WTC11 (cell line): ENCODE data around the gene CEP250. TPM values are rescaled to one million over a fixed set of nuclear protein-coding genes. Genes with fewer than 3 reads are reported as not detected.

Experiments
- ATAC-seq: fragments of 200-7000 bp; cut with Tn5 transposase; 2 replicates; pipeline ENCODE4 v1.10.0; 2021; ENCODE audit warnings: mild to moderate bottlenecking, moderate library complexity
- CTCF ChIA-PET: fragments of 300-600 bp; sonication (Branson Sonifier 250); formaldehyde crosslinking; loops from one replicate; lab custom pipeline; 2021; ENCODE audit warnings: antibody characterized with exemption; lab: Charles Lee
- POLR2A ChIA-PET: fragments of 350-600 bp; sonication (Branson Sonifier 250); formaldehyde crosslinking; loops from one replicate; lab custom pipeline; 2021; ENCODE audit warnings: antibody characterized with exemption; lab: Charles Lee
- DNase-seq: peaks from one replicate; pipeline ENCODE4 v3.0.0; 2021; ENCODE audit warnings: low spot score
- H3K27ac Mint-ChIP-seq: 2 replicates; pipeline ENCODE4 v1.8.0; 2021; ENCODE audit warnings: mixed read lengths
- H3K27me3 Mint-ChIP-seq: 2 replicates; pipeline ENCODE4 v1.8.0; 2021; ENCODE audit warnings: low read depth, mild to moderate bottlenecking, moderate library complexity, mixed read lengths
- H3K36me3 Mint-ChIP-seq: 2 replicates; pipeline ENCODE4 v1.8.0; 2021; ENCODE audit warnings: mixed read lengths
- H3K4me1 Mint-ChIP-seq: 2 replicates; pipeline ENCODE4 v1.8.0; 2022; ENCODE audit warnings: mixed read lengths
- H3K4me3 Mint-ChIP-seq: 2 replicates; pipeline ENCODE4 v1.8.0; 2021; ENCODE audit warnings: mild to moderate bottlenecking, moderate library complexity, mixed read lengths
- H3K9me3 Mint-ChIP-seq: 2 replicates; pipeline ENCODE4 v1.8.0; 2021; ENCODE audit warnings: mixed read lengths
- ARID4B ChIP-seq: sonication (generic); formaldehyde crosslinking; IDR thresholded peaks from 2 replicates; pipeline ENCODE4 v1.8.0; 2023; ENCODE audit warnings: missing genetic modification reagents, mild to moderate bottlenecking, borderline replicate concordance
- ATF1 ChIP-seq: sonication (generic); formaldehyde crosslinking; IDR thresholded peaks from 2 replicates; pipeline ENCODE4 v1.8.1; 2023; ENCODE audit warnings: mild to moderate bottlenecking, moderate library complexity, missing genetic modification reagents
- CTCF ChIP-seq: fragments of 200-600 bp; IDR thresholded peaks from 2 replicates; pipeline ENCODE4 v1.8.0; 2022; ENCODE audit warnings: antibody characterized with exemption
- E2F4 ChIP-seq: sonication (generic); formaldehyde crosslinking; IDR thresholded peaks from 2 replicates; pipeline ENCODE4 v1.8.1; 2022; ENCODE audit warnings: low read depth, mild to moderate bottlenecking, moderate library complexity, missing genetic modification reagents, borderline replicate concordance
- E2F5 ChIP-seq: sonication (generic); formaldehyde crosslinking; IDR thresholded peaks from 2 replicates; pipeline ENCODE4 v1.8.1; 2022; ENCODE audit warnings: mild to moderate bottlenecking, moderate library complexity, missing genetic modification reagents
- FOXK1 ChIP-seq: sonication (generic); formaldehyde crosslinking; IDR thresholded peaks from 2 replicates; pipeline ENCODE4 v1.8.0; 2022; ENCODE audit warnings: mild to moderate bottlenecking, moderate library complexity, missing genetic modification reagents
- FOXP1 ChIP-seq: sonication (generic); formaldehyde crosslinking; IDR thresholded peaks from 2 replicates; pipeline ENCODE4 v1.8.0; 2022; ENCODE audit warnings: missing genetic modification reagents, mild to moderate bottlenecking, moderate library complexity, borderline replicate concordance
- GABPB1 ChIP-seq: sonication (generic); formaldehyde crosslinking; IDR thresholded peaks from 2 replicates; pipeline ENCODE4 v1.8.1; 2023; ENCODE audit warnings: mild to moderate bottlenecking, missing genetic modification reagents
- GTF2I ChIP-seq: fragments of 250-450 bp; sonication (Bioruptor Pico); conservative IDR thresholded peaks from 2 replicates; pipeline ENCODE4 v1.4.0; 2021; ENCODE audit warnings: mild to moderate bottlenecking
- HMGA2 ChIP-seq: fragments of 250-450 bp; sonication (Bioruptor Pico); IDR thresholded peaks from 2 replicates; pipeline ENCODE4 v1.4.0; 2021; ENCODE audit warnings: mild to moderate bottlenecking, moderate library complexity
- JAZF1 ChIP-seq: fragments of 250-450 bp; sonication (Bioruptor Pico); IDR thresholded peaks from 2 replicates; pipeline ENCODE4 v1.9.0; 2021; ENCODE audit warnings: moderate library complexity, mild to moderate bottlenecking, inconsistent platforms
- JUN ChIP-seq: sonication (generic); formaldehyde crosslinking; IDR thresholded peaks from 2 replicates; pipeline ENCODE4 v1.8.0; 2023; ENCODE audit warnings: mild to moderate bottlenecking, missing genetic modification reagents
- MXD4 ChIP-seq: fragments of 250-450 bp; sonication (Bioruptor Pico); IDR thresholded peaks from 2 replicates; pipeline ENCODE4 v1.8.0; 2021; ENCODE audit warnings: mild to moderate bottlenecking, moderate library complexity, borderline replicate concordance
- NR3C1 ChIP-seq: sonication (generic); formaldehyde crosslinking; conservative IDR thresholded peaks from 2 replicates; pipeline ENCODE4 v1.8.1; 2023; ENCODE audit warnings: low read depth, mild to moderate bottlenecking, missing genetic modification reagents
- PRRX2 ChIP-seq: fragments of 250-450 bp; sonication (Bioruptor Pico); IDR thresholded peaks from 2 replicates; pipeline ENCODE4 v1.8.0; 2021; ENCODE audit warnings: mild to moderate bottlenecking
- SMAD4 ChIP-seq: sonication (generic); formaldehyde crosslinking; IDR thresholded peaks from 2 replicates; pipeline ENCODE4 v1.8.0; 2022; ENCODE audit warnings: mild to moderate bottlenecking, missing genetic modification reagents
- TEAD1 ChIP-seq: sonication (generic); formaldehyde crosslinking; IDR thresholded peaks from 2 replicates; pipeline ENCODE4 v1.8.0; 2022; ENCODE audit warnings: mild to moderate bottlenecking, missing genetic modification reagents
- ZBTB21 ChIP-seq: sonication (generic); formaldehyde crosslinking; IDR thresholded peaks from 2 replicates; pipeline ENCODE4 v1.8.1; 2023; ENCODE audit warnings: mild to moderate bottlenecking, missing genetic modification reagents, borderline replicate concordance
- ZNF423 ChIP-seq: fragments of 250-450 bp; sonication (Bioruptor Pico); IDR thresholded peaks from 2 replicates; pipeline ENCODE4 v2.1.2; 2022; ENCODE audit warnings: mild to moderate bottlenecking, moderate library complexity
- ZNF512 ChIP-seq: sonication (generic); formaldehyde crosslinking; IDR thresholded peaks from 2 replicates; pipeline ENCODE4 v1.8.1; 2022; ENCODE audit warnings: missing genetic modification reagents, borderline replicate concordance
- total RNA-seq: library from RNA; stranded (reverse); gene quantifications from 3 replicates; pipeline ENCODE4 v1.2.3, GENCODE V29; 2021

The CEP250 gene
- total RNA-seq, 1 experiment from 2014 or later, result 63.1 TPM

DNA sequence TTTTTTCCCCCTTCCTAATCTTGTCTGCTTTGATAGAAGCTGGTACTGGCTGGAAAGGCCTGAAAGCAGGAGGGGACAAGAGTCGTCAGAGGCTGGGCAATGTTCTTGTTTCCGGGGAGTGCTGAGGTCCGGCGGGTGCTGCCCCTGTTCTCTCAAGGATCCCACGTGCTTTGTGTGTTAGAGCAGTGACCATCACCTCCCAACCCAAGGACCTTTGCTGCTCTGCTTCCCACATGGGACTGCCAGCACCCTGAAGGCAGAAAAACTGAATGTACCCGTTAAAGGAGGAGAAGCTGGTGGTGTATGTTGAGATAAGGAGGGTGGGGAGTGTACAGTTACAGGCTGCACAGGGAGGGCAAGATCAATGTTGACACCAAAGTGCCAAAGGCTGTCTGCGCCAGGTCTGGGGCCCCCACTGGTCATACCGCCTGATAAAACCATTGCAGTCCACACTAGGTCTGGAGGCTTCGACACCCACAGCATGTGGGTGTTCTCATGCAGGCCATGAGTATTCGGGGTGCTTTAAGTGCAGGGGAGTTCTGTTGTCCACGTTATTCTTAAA lies 59.1 kb downstream of the CEP250 start (continued):
- TF ChIP-seq CTCF (no peak), FOXK1 (CRISPR knock-in tag) (no peak), GTF2I (CRISPR knock-in tag) (no peak), ZBTB21 (CRISPR knock-in tag) (no peak), ATF1 (CRISPR knock-in tag) (no peak)
- TF ChIP-seq, all 79 proteins: peak for 0

GRCh38 chr20:35515341-35515740 lies 59.9 kb downstream of the CEP250 start:
- CTCF ChIA-PET, result interaction anchor here (1.4 kb wide), 1 partner anchor 89 kb away, joined by 4 read pairs; no protein-coding TSS in a partner anchor
- Mint-ChIP-seq H3K36me3 (peaks cover 10% of the 10 kb centered on the region), H3K27ac (no peak overlapping the region), H3K9me3 (no peaks in the 10 kb centered on the region), H3K4me3 (no peak overlapping the region), H3K27me3 (no peaks in the 10 kb centered on the region), H3K4me1 (no peaks in the 10 kb centered on the region)
- no peak for ATAC-seq
- POLR2A ChIA-PET, result no interaction called here
- no peak for DNase-seq
- no peak for TF ChIP-seq ATF1 (CRISPR knock-in tag)
- TF ChIP-seq SMAD4 (CRISPR knock-in tag), result no peak
- TF ChIP-seq MXD4 (CRISPR knock-in tag), result no peak
- TF ChIP-seq GABPB1 (CRISPR knock-in tag), result no peak
- no peak for TF ChIP-seq E2F5 (CRISPR knock-in tag)
- no peak for TF ChIP-seq ARID4B (CRISPR knock-in tag)

DNA sequence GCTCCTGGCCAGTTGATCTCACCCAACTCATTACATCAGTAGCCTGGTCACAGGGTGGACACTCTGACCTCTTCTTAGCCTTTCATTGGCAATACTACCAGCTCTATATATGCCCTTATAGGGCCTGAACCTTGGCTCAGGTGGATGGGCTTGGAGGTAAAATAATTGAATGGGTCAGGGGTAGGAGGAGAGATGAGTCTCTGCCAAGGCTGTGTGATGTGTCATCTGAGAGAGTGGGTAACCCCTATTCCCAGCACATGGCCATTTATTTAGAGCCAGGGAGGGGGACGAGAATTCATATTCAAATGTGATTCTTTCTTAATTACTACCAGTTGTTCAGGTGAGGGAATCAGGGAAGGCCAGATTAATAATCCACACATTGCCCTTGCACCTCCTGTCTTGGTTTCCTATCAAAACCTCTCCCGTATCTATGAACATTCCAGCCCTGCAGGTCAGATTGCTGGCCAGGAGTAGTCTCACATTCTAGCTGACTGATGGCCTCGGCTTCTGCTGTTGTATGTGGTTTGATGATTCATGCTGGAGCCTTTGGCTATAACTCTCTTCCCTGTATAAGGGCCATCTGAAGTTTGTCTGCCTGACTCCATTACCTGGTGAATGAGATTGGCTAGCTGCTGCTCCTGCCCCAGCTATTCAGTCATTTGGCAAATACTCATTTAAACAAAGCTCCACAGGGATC lies 60.7 kb downstream of the CEP250 start:
- Mint-ChIP-seq H3K27ac (no peak overlapping the region), H3K9me3 (no peaks in the 10 kb centered on the region), H3K27me3 (no peaks in the 10 kb centered on the region), H3K4me3 (no peak overlapping the region), H3K36me3 (peaks cover 10% of the 10 kb centered on the region), H3K4me1 (no peaks in the 10 kb centered on the region)
- POLR2A ChIA-PET, result no interaction called here
- TF ChIP-seq E2F4 (no peak), PRRX2 (CRISPR knock-in tag) (no peak), TEAD1 (CRISPR knock-in tag) (no peak), JUN (no peak), ZNF423 (no peak), ZNF512 (no peak), NR3C1 (no peak), HMGA2 (no peak), FOXP1 (CRISPR knock-in tag) (no peak), MXD4 (CRISPR knock-in tag) (no peak), JAZF1 (CRISPR knock-in tag) (no peak)
- DNase-seq (no peak), ATAC-seq (no peak)
- CTCF ChIA-PET, result interaction anchor here (0.5 to 1.5 kb wide), 3 partner anchors 17 to 88 kb away, joined by 3 to 4 read pairs (median 4); no protein-coding TSS in a partner anchor
